Colonic mucosa (tissue), 4 donors: ENCODE data around the gene MOSMO. TPM values are rescaled to one million over a fixed set of nuclear protein-coding genes. Genes with fewer than 3 reads are reported as not detected.
A peak's percentile ranks its signal among the peaks of the same experiment; 100 is the strongest.
"Not testable (repeated sequence)": the region's sequence is repeated elsewhere in the genome, so short reads cannot be mapped to it uniquely, and the experiment has no call there.

ENCODE experiments used
- DNase-seq: peaks from one replicate; pipeline ENCODE4 v3.0.0-alpha.2; 2020
- H3K27ac ChIP-seq: fragments of 200-600 bp; one replicate; pipeline ENCODE4 v1.8.0; 2021
- H3K27me3 ChIP-seq: fragments of 200-600 bp; one replicate; pipeline ENCODE4 v1.8.0; 2021
- H3K36me3 ChIP-seq: fragments of 200-600 bp; one replicate; pipeline ENCODE4 v1.8.0; 2021
- H3K4me1 ChIP-seq: fragments of 200-600 bp; one replicate; pipeline ENCODE4 v1.8.0; 2021; ENCODE audit warnings: mild to moderate bottlenecking
- H3K4me3 ChIP-seq: fragments of 200-600 bp; one replicate; pipeline ENCODE4 v1.8.0; 2021
- H3K9ac ChIP-seq, 2 donors: one replicate each; pipeline ENCODE4 v1.7.0; 2013; ENCODE audit warnings: control low read depth in 2 of 2, low read depth in 2 of 2, low read length in 2 of 2
- H3K9me3 ChIP-seq: fragments of 200-600 bp; one replicate; pipeline ENCODE4 v1.8.0; 2021
- CTCF ChIP-seq: fragments of 200-600 bp; IDR thresholded peaks from one replicate; pipeline ENCODE4 v1.8.0; 2022; ENCODE audit warnings: antibody characterized with exemption, mild to moderate bottlenecking
- intact Hi-C: fragments of 100-400 bp; cut with DNase I; formaldehyde crosslinking; loops from one replicate; pipeline ENCODE4 v1.14.1; 2022
- total RNA-seq, 2 donors: library from RNA; stranded (reverse); fragmentation: NEBNext Ultra II Directional in 1 of 2; extraction: Animal tissue kit (Norgen Biotek cat#: 25700) in 1 of 2; gene quantifications; one replicate each; pipeline ENCODE4 v1.2.1, GENCODE V29; 2021
- donor health status: healthy.
- donor health status: DM: no; HTN: no; CAD: no.
- donor health status: DM: no; HTN: no; CAD: no.

MOSMO gene
- total RNA-seq, 2 donors from 2014 or later, result 6.4 to 9.2 TPM

- no peaks in the 10 kb centered on the region for H3K9me3 ChIP-seq
- H3K36me3 ChIP-seq, result no peaks in the 10 kb centered on the region
- no peak overlapping the region for H3K9ac ChIP-seq
- no peak for DNase-seq
- no peak overlapping the region for H3K27ac ChIP-seq
- intact Hi-C loops, result no loop called here
- H3K4me3 ChIP-seq, result no peak overlapping the region
- no peaks in the 10 kb centered on the region for H3K4me1 ChIP-seq
- TF ChIP-seq CTCF, result no peak
- no peaks in the 10 kb centered on the region for H3K27me3 ChIP-seq
Measured at GRCh38 chr16:21991621-21992020, 16.3 kb upstream of the MOSMO start.

- Histone ChIP-seq H3K27ac (no peak overlapping the region), H3K9ac (no peak overlapping the region), H3K27me3 (no peaks in the 10 kb centered on the region), H3K4me3 (no peak overlapping the region), H3K4me1 (no peaks in the 10 kb centered on the region), H3K36me3 (no peaks in the 10 kb centered on the region), H3K9me3 (no peaks in the 10 kb centered on the region)
- no peak for TF ChIP-seq CTCF
- intact Hi-C loops, result no loop called here
- no peak for DNase-seq
Measured at GRCh38 chr16:21994856-21995465, 12.9 kb upstream of the MOSMO start.

GRCh38 chr16:21996923-21997696 is 10.8 kb upstream of the MOSMO start:
- H3K9me3 ChIP-seq, result no peaks in the 10 kb centered on the region
- no peaks in the 10 kb centered on the region for H3K36me3 ChIP-seq
- intact Hi-C loops, result no loop called here
- H3K4me1 ChIP-seq, result peaks cover 3% of the 10 kb centered on the region
- H3K27me3 ChIP-seq, result no peaks in the 10 kb centered on the region
- no peak overlapping the region for H3K9ac ChIP-seq
- TF ChIP-seq CTCF, result no peak
- DNase-seq, result no peak
- no peak overlapping the region for H3K27ac ChIP-seq
- no peak overlapping the region for H3K4me3 ChIP-seq

- Histone ChIP-seq H3K36me3 (no peaks in the 10 kb centered on the region), H3K9ac (no peak overlapping the region), H3K27me3 (no peaks in the 10 kb centered on the region), H3K4me3 (no peak overlapping the region), H3K27ac (no peak overlapping the region), H3K9me3 (no peaks in the 10 kb centered on the region), H3K4me1 (peaks cover 3% of the 10 kb centered on the region)
- peak; percentile 36 for DNase-seq
- intact Hi-C loops, result no loop called here
- no peak for TF ChIP-seq CTCF
Measured at GRCh38 chr16:21997697-21998480, 10.0 kb upstream of the MOSMO start.

GRCh38 chr16:22001591-22001990 is 6.3 kb upstream of the MOSMO start:
- Histone ChIP-seq H3K27me3 (no peaks in the 10 kb centered on the region), H3K27ac (no peak overlapping the region), H3K36me3 (no peaks in the 10 kb centered on the region), H3K4me1 (peaks cover 3% of the 10 kb centered on the region), H3K4me3 (no peak overlapping the region), H3K9me3 (no peaks in the 10 kb centered on the region), H3K9ac (no peak overlapping the region)
- no peak for TF ChIP-seq CTCF
- no peak for DNase-seq
- intact Hi-C loops, result loop anchor here (2.0 to 10.0 kb wide), 2 partner anchors 187 to 293 kb away; partner anchors contain the start of gene POLR3E

- intact Hi-C loops, result loop anchor here (2.0 to 10.0 kb wide), 2 partner anchors 79 to 293 kb away; partner anchors contain the start of gene POLR3E
- not testable (repeated sequence) for H3K36me3 ChIP-seq, DNase-seq, H3K9me3 ChIP-seq, H3K4me3 ChIP-seq, H3K27ac ChIP-seq, H3K9ac ChIP-seq, H3K27me3 ChIP-seq, H3K4me1 ChIP-seq
Measured at GRCh38 chr16:22002047-22002446, 5.9 kb upstream of the MOSMO start.
